AG08395 (cell line): ENCODE data around the gene ARL2BP.
A peak's percentile ranks its signal among the peaks of the same experiment; 100 is the strongest.
"Not testable (repeated sequence)": the region's sequence is repeated elsewhere in the genome, so short reads cannot be mapped to it uniquely, and the experiment has no call there.

Experiments
- DNase-seq: peaks from one replicate; pipeline ENCODE4 v3.0.0; 2012; ENCODE audit warnings: mixed read lengths, low spot score

Gene ARL2BP

GRCh38 chr16:57263541-57264351, 18.7 kb downstream of the ARL2BP start:
- no peak for DNase-seq

GRCh38 chr16:57264381-57264780, 19.3 kb downstream of the ARL2BP start:
- DNase-seq: no peak

- DNase-seq: no peak
Measured at GRCh38 chr16:57264950-57265371, 19.9 kb downstream of the ARL2BP start.

GRCh38 chr16:57265850-57266530, 20.9 kb downstream of the ARL2BP start:
- peak; percentile 59 for DNase-seq

- DNase-seq: no peak
Measured at GRCh38 chr16:57266531-57267260, 21.6 kb downstream of the ARL2BP start.

- not testable (repeated sequence) for DNase-seq
Measured at GRCh38 chr16:57267343-57267742, 22.3 kb downstream of the ARL2BP start.

GRCh38 chr16:57268804-57269800, 24.0 kb downstream of the ARL2BP start:
- DNase-seq: no peak

GRCh38 chr16:57270221-57271062, 25.4 kb downstream of the ARL2BP start:
- DNase-seq: no peak

- DNase-seq: no peak
Measured at GRCh38 chr16:57271063-57271345, 25.9 kb downstream of the ARL2BP start.

- DNase-seq: no peak
Measured at GRCh38 chr16:57271867-57272495, 26.9 kb downstream of the ARL2BP start.

- no peak for DNase-seq
Measured at GRCh38 chr16:57273359-57273758, 28.3 kb downstream of the ARL2BP start.

- no peak for DNase-seq
Measured at GRCh38 chr16:57273826-57274225, 28.8 kb downstream of the ARL2BP start.

- not testable (repeated sequence) for DNase-seq
Measured at GRCh38 chr16:57275946-57276345, 30.9 kb downstream of the ARL2BP start.

- no peak for DNase-seq
Measured at GRCh38 chr16:57276596-57276995, 31.5 kb downstream of the ARL2BP start.

- peak; percentile 86 for DNase-seq
Measured at GRCh38 chr16:57277586-57277985, 32.5 kb downstream of the ARL2BP start.

GRCh38 chr16:57278494-57278893, 33.4 kb downstream of the ARL2BP start:
- no peak for DNase-seq

GRCh38 chr16:57279780-57280638, 35.0 kb downstream of the ARL2BP start:
- no peak for DNase-seq

- no peak for DNase-seq
Measured at GRCh38 chr16:57281791-57282190, 36.7 kb downstream of the ARL2BP start.

- no peak for DNase-seq
Measured at GRCh38 chr16:57282510-57283213, 37.6 kb downstream of the ARL2BP start.
